Activated T-cell treated with anti-CD3 and anti-CD28 coated beads, Interleukin-2, amount 50 U/mL, for 1 hour (primary cell): ENCODE results near the gene ROCK2.

ENCODE experiments used
- DNase-seq: peaks from one replicate; pipeline ENCODE4 v3.0.0-alpha.2; 2020

Gene ROCK2

DNA sequence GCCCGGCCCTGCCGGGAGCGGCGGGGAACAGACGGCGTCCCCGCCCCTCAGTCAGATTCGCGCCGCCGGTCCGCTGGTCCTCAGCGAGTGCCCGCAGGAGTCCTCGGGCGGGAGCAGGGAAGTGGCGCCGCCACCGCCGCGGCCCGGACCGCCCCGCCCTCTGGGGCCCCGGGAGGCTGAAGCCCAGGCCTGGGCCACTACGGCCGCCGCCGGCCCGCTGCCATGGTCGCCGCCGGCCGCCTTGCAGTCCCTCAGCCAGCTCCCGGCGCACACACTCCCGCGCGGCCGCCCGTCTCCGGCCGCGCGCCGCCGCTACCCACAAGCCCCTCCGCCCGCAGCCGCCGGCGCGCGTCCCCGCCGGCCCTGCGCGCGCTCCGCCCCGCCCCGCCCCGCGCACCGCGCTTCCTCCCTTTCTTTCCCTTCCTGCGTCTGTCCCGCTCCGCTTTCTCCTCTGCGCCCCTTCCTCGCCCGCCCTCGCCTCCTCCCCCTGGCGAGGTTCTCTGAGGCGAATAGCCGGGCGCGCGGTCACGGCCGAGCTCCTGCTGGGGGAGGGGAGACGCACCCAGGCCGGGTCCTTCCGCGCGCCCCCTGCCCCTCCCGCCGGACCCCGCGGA is at the start of gene ROCK2:
Gene ROCK2 (minus strand): TSS at position 295 of the 614 bp plus-strand sequence. CDS start 500 bp downstream, outside the sequence.
- DNase-seq = peak; percentile 75

- no peak for DNase-seq
Measured at GRCh38 chr2:11393711-11394236, 49.3 kb upstream of the ROCK2 start.

GRCh38 chr2:11391942-11392266 is 47.5 kb upstream of the ROCK2 start:
- no peak for DNase-seq

GRCh38 chr2:11390399-11390658 is 45.9 kb upstream of the ROCK2 start:
- DNase-seq = no peak

DNA sequence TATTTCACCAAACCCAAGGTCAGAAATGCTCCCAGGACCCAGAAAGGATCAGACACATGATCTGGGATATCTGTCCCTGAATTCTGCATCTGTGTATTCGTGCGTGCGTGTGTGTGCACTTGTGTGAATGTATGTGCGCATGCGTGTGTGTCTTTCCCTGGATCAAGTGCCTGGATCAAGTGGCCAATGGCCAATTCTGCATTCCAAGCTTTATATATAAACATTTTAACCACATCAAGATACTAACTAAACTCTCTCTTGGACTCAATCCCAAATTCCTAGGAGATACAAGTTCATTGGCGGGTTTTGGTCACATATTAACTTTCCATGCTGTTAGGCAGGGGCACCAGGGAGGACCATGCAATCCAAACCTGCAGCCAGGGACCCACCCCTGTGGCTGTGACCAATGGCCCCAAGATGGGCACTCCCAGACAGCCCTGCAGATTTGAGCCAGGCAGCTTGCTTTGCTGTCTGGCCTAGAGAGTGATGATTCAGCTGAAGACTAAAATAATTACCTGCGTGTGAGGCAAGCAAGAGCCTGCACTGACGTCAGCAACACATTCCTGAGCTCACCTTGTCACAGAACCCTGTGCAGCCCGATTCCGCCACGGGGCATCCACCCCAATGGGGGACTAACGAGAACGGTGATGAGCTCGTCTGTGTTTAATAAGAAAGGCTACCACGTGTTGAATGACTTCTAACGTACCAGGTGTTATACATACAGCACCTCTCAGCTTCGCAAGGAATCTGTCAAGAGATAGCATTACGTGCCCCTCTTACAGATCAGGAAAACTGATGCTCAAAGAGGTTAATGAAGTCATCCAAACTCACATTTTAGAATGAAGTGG is 45.3 kb upstream of the ROCK2 start:
- no peak for DNase-seq

- no peak for DNase-seq
Measured at GRCh38 chr2:11389052-11389420, 44.6 kb upstream of the ROCK2 start.

- DNase-seq = no peak
Measured at GRCh38 chr2:11388262-11389051, 44.0 kb upstream of the ROCK2 start.

DNA sequence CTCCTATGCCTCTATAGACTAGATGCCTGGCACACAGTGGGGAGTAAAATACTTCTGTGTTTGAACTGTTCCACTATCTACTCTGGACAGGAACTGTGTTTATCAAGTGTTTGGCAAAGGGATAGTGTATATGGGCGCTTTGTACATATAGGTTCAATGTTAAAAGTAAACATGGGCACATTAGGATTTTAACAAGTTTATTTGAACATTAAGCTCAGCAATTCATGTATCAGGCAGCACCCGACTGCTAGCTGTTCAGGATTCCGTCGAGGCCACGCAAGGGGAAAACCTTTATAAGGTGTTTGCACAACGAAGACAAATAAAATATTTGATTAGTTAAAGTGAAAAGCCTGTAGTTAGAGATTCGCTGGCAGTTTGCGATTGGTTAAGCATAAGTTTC is 43.4 kb upstream of the ROCK2 start:
- DNase-seq = no peak

- DNase-seq = no peak
Measured at GRCh38 chr2:11387100-11387390, 42.6 kb upstream of the ROCK2 start.

DNA sequence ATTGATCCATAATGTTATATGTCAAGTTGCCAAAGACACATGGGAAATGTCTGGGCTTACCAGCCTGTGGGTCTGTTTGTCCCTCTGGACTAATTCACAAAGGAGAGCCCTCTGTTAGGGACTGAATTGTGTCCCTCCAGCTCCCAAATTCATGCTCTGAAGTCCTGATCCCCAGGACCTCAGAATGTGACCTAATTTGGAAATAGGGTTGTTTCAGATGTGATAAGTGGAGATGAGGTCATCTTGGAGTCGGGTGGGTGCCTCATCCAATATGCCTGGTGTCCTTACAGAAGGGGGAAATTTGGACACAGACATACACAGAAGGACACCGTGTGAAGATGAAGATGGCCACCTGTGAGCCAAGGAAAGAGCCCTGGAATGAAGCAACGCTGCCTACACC is 41.4 kb upstream of the ROCK2 start:
- no peak for DNase-seq

DNA sequence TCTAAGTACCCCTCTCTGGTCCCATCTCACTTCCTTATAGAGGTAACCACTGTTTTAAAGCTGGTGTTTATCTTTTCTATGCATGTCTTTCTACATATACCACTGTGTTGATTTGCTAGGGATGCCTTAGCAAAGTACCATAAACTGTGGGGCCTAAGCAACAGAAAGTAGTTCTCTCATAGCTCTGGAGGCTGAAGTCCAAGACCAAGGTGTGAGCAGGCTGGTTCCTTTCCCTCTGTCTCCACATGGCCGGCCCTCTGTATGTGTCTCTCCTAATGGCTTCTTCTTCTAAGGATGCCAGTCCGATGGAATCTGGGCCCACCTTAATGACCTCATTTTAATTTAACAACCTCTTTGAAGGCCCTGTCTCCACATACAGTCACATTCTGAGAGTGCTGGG is 40.8 kb upstream of the ROCK2 start:
- no peak for DNase-seq

DNA sequence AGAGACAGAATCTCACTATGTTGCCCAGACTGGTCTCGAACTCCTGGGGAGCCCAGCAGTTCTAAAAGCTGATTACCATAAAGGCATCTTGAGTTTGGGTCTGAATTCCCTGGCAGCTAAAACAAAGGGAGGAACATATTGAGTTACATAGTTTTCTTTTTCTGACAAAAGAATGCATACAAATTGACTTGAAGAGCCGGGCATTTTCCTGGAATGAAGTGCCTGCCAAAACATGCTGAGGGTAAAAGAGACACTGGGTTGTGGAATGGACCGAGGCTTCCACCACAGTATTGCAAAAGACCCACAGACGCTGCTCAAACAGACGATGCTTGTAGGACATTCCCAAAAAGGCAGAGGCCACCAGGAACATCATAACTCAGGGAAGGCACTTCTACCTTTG is 35.1 kb upstream of the ROCK2 start:
- no peak for DNase-seq

GRCh38 chr2:11377928-11378545 is 33.6 kb upstream of the ROCK2 start:
- DNase-seq = no peak

DNA sequence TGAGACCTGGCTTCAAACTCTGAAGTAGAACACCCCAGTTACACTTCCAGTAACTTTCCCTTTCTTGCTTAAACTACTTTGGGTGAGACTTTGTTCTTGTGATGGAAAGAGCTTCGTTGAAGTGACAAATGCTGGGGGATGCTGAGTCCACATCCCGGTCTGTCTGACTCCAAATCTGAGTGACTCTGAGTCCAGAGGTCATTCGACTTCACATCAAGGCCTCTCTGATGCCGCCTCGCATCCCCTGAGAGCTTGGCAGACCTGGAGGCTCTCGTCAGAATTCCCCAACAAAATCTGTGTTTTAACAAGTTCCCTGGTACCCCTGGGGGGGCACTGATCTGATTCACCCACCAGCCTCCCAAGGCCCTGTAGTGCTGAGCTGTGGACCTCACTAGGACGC is 31.6 kb upstream of the ROCK2 start:
- no peak for DNase-seq

- no peak for DNase-seq
Measured at GRCh38 chr2:11375689-11376027, 31.2 kb upstream of the ROCK2 start.

DNA sequence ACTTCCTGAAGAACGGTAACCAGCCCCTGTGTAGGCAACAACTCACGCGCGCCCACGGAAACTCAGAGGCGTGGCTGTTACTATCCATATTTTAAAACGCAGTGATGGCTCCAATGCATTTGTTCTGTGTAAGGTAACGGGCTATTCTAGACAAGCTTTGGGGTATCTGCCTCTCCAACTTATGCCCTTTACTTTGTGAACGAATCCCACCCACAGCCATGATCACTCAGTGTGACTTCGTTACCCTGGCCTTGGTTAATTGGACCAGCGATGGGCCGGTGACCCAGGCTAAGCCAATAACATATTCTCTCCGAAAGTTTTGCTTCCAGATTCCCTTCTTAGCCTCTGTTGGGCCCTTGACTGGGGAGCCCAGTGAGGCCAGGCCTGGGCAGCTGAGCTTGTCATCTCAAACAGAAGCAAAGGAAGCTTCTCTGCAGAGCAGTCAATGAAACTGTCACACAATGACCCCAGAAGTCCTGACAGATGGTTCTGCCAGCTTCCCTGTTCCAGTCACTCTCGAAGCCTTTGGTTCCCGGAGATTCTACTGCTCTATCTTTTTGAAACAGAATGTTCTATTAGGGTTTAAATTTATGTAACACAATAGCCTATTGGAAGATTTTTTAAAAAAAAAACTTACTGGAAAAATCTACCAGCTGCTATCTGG is 30.7 kb upstream of the ROCK2 start:
- no peak for DNase-seq

- DNase-seq = no peak
Measured at GRCh38 chr2:11373096-11373495, 28.7 kb upstream of the ROCK2 start.

- no peak for DNase-seq
Measured at GRCh38 chr2:11371092-11371937, 26.9 kb upstream of the ROCK2 start.

DNA sequence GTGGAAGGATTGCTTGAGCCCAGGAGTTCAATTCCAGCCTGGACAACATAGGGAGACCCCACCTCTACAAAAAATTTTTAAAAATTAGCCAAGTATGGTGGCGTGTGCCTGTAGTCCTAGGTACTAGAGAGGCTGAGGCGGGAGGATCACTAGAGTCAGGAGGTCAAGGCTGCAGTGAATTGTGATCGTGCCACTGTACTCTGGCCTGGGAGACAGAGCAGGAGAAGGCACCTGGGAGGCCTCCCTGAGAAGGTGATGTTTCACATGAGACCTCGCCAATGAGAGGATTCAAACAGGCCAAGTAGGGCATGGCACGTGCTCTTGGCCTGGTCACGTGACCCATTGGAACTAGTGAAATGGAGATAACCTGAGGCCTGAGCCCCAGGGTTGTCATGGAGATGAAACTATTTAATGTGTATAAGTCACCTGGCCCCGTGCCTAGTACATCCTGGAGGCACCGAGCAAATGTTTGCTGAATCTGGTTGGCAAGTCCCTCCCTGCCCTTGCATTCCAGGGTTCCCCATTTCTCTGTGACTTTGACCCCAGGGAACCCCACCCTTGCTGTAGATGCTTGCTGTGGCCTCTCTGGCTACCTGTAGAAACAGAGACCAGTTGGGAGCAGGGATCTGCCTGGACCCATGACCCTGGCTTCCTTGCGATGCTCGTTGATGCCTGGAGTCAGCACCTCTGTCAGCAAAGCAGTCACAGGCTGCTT is 26.1 kb upstream of the ROCK2 start:
- DNase-seq = no peak

GRCh38 chr2:11368059-11368572 is 23.7 kb upstream of the ROCK2 start:
- no peak for DNase-seq

GRCh38 chr2:11367170-11367730 is 22.8 kb upstream of the ROCK2 start:
- DNase-seq = no peak
